ENCODE data around the gene NOC4L. TPM values are rescaled to one million over a fixed set of nuclear protein-coding genes. Genes with fewer than 3 reads are reported as not detected.

The NOC4L gene
- total RNA-seq, 1 donor = 13.2 TPM

DNA sequence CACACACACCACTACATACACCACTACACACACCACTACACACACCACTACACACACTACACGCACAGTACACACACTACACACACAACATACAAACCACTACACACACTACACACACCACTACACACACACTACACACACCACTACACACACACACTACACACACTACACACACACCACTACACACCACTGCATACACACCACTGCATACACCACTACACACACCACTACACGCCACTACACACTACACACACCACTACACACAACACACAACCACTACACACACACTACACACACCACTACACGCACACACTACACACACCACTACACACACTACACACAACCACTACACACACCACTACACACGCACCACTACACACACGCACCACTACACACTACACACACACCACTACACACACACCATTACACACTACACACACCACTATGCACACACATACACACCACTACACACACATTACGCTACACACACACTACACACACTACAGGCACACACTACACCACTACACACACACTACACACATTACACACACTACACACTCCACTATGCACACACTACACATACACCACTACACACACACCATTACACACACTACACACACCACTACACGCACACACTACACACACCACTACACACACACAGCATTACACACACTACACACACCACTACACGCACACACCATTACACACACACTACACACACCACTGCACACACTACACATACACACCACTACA lies 12.5 kb downstream of the NOC4L start:
- H3K4me3 ChIP-seq (ENCODE audit: low read depth, low read length) = no peak overlapping the region
- TF ChIP-seq, protein P1, sequence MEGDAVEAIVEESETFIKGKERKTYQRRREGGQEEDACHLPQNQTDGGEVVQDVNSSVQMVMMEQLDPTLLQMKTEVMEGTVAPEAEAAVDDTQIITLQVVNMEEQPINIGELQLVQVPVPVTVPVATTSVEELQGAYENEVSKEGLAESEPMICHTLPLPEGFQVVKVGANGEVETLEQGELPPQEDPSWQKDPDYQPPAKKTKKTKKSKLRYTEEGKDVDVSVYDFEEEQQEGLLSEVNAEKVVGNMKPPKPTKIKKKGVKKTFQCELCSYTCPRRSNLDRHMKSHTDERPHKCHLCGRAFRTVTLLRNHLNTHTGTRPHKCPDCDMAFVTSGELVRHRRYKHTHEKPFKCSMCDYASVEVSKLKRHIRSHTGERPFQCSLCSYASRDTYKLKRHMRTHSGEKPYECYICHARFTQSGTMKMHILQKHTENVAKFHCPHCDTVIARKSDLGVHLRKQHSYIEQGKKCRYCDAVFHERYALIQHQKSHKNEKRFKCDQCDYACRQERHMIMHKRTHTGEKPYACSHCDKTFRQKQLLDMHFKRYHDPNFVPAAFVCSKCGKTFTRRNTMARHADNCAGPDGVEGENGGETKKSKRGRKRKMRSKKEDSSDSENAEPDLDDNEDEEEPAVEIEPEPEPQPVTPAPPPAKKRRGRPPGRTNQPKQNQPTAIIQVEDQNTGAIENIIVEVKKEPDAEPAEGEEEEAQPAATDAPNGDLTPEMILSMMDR (IDR thresholded peaks at IDR 0.05; ENCODE audit: insufficient read depth, low read length) = no peak
- no peak for DNase-seq (ENCODE audit: low read depth)

DNA sequence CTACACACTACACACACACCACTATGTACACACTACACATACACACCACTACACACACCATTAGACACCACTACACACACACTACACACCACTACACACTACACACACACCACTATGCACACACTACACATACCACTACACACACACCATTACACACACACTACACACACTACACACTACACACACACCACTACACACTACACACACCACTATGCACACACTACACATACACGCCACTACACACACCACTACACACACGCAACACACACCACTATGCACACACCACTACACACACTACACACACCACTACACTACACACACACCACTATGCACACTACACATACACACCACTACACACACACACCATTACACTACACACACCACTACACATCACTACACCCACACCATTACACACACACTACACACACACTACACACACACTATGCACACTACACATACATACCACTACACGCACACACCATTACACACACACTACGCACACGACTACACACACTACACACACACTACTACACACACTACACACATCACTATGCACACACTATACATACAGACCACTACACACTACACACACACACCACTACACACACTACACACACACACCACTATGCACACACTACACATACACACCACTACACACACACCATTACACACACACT lies 13.6 kb downstream of the NOC4L start:
- DNase-seq (ENCODE audit: low read depth) = no peak
- no peak overlapping the region for H3K4me3 ChIP-seq (ENCODE audit: low read depth, low read length)
- TF ChIP-seq, protein P1 (IDR thresholded peaks at IDR 0.05; ENCODE audit: insufficient read depth, low read length) = no peak

DNA sequence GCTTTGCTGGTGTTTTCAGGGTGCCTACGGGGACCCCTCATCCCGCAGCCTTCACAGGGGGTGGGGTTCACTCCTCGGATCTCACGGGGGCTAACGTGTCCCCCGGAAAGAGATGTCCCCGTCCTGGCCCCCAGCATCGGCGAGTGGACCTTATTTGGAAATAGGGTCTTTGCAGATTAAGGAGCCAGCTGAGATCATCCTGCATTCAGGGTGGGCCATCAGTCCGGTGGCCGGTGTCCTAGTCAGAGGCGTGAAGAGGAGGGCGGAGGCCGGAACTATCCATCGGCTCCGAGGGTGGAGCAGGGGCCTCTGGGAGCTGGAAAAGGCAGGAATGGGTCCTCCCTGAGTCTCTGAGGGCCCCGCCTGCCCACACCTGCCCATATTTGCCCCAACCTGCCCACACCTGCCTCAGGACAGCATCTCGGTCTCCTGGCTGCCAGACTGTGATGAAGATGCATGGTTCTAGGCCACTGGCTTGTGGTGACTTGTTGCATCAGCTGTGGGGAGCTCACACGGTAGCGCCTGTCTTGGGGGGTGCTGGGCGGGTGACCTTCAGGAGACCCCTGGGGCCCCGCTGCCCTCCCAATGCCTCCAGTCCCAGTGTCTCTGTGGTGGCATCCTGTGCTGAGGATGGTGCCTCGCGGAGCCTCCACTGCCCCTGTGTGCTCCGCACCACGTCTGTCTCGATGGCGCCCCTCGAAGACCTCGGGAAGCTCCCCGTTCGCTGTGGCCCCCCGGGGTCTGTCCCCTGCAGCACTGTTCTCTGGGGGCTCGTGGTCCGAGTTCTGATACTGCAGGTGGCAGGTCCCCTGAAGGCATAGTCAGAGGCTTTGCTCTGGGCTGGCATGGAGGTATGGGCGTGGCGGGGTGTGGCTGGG lies 14.7 kb downstream of the NOC4L start:
- H3K4me3 ChIP-seq (ENCODE audit: low read depth, low read length) = no peak overlapping the region
- TF ChIP-seq, protein P1 (IDR thresholded peaks at IDR 0.05; ENCODE audit: insufficient read depth, low read length) = no peak
- DNase-seq (ENCODE audit: low read depth) = no peak

DNA sequence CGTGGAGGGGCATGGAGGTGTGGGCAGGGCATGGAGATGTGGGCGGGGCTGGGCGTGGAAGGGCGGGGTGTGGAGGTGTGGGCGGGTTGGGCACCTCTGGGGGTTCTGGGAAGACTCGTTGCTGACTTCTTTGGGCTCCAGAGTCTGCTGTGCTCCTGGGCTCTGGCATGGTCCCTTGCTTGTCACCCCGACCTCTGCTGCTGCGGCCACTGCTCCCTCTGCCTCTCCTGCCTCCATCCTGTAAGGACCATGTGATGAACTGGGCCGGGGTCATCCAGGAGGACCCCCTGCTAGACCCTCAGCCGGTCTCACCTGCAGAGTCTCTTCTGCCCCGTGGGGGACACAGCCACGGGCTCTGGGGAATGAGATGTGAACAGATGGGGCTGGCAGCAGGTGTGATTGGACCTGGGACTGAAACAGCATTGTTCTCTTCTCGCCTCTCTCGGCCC lies 15.3 kb downstream of the NOC4L start:
- TF ChIP-seq, protein P1 (IDR thresholded peaks at IDR 0.05; ENCODE audit: insufficient read depth, low read length) = no peak
- H3K4me3 ChIP-seq (ENCODE audit: low read depth, low read length) = no peak overlapping the region
- no peak for DNase-seq (ENCODE audit: low read depth)

DNA sequence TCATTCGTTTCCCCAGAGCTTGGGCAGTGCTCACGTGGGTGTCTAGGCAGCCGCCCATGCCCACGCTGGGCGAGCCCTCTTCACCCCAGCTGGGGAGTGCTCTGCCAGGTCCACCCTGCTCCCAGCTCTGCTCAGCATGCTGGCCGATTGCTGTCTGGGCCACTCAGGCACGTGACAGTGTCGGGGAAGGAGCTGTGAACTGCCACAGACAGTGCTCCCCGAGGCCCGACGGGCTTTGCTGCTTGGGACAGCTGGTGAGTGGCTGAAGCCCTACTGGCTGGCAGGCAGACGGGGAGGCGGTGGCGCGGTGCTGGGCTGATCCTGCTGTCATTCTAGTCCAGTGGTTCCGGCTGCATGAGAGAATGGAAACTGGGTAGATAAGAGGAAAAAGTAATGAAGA lies 15.8 kb downstream of the NOC4L start:
- TF ChIP-seq, protein P1 (IDR thresholded peaks at IDR 0.05; ENCODE audit: insufficient read depth, low read length) = no peak
- H3K4me3 ChIP-seq (ENCODE audit: low read depth, low read length) = no peak overlapping the region
- DNase-seq (ENCODE audit: low read depth) = no peak

DNA sequence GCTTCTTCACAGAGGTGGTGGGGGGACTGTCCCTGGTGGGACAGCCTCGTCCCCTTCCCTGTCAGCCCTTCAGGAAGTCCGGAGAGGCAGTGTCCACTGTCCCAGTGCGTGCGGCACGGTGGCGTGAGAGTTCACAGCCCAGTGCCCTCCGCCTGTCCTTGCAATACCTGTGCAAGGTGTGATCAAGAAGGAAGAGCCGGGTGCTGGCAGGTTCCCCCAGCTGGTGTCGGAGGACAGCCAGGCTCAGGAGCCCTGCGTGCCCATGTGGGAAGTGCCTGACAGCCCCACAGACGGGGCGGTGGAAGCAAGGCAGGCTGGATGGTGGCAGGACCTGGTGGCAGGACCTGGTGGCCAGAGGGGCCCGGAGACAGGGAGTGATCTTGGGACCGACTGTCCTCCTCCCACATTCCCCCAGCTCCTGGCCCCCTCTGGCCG lies 16.4 kb downstream of the NOC4L start:
- no peak for DNase-seq (ENCODE audit: low read depth)
- TF ChIP-seq, protein P1 (IDR thresholded peaks at IDR 0.05; ENCODE audit: insufficient read depth, low read length) = no peak
- no peak overlapping the region for H3K4me3 ChIP-seq (ENCODE audit: low read depth, low read length)
